Measurements from ENCODE around the gene ATP1B3. TPM values are rescaled to one million over a fixed set of nuclear protein-coding genes. Genes with fewer than 3 reads are reported as not detected.

ATP1B3 gene
- total and polyA plus RNA-seq, 9 of the 15 experiments (the other 6 are each of a cell fraction or from before 2014, with no cell fraction given) = 48.3 to 202 (median 123) TPM

- Histone ChIP-seq H3K79me2 (ENCODE audit: control insufficient read depth, insufficient read depth, low read length) (no peaks in the 10 kb centered on the region), H3K9me3 (replicated peaks; ENCODE audit: control insufficient read depth, insufficient read depth, low read depth, low read length) (no peaks in the 10 kb centered on the region), H2AFZ (ENCODE audit: low read depth, low read length) (no peak overlapping the region), H3K4me3 (no peak overlapping the region), H3K4me1 (replicated peaks in 1 of 2; ENCODE audit: control insufficient read depth in 2 of 2, insufficient read depth in 2 of 2, low read length in 2 of 2) (peaks cover 16 to 25% of the 10 kb centered on the region in 2 experiments; a peak in 4 of 5 replicates), H3K4me2 (ENCODE audit: insufficient read depth, low read length) (no peak overlapping the region), H4K20me1 (replicated peaks; ENCODE audit: control insufficient read depth, insufficient read depth, low read length) (no peaks in the 10 kb centered on the region), H3K36me3 (ENCODE audit: control insufficient read depth, insufficient read depth, low read length) (no peaks in the 10 kb centered on the region), H3K27me3 (ENCODE audit: control insufficient read depth in 2 of 2, insufficient read depth in 2 of 2, low read length in 2 of 2) (no peaks in the 10 kb centered on the region), H3K9me1 (ENCODE audit: control insufficient read depth, insufficient read depth, low read length) (no peaks in the 10 kb centered on the region), H3K9ac (ENCODE audit: insufficient read depth in 1 of 2, low read depth in 2 of 2, low read length in 2 of 2) (no peak overlapping the region), H3K27ac (ENCODE audit: extremely low read depth, low read depth, low read length) (no peak overlapping the region)
- FAIRE-seq (no peak), ATAC-seq (no peak), DNase-seq (ENCODE audit: extremely low read depth in 1 of 4, low spot score in 3 of 4) (no peak)
- BruUV-seq (replicated peaks) = no TSS peak
- 78% methylated on average over 2 of the region's 2 CpGs for WGBS (ENCODE audit: insufficient coverage, low coverage, missing lambda C conversion rate)
- ChIA-PET CTCF (ENCODE audit: low intra/inter-chr PET ratio) (no interaction called here), POLR2A (interaction anchor here (0.6 to 1.4 kb wide), 3 partner anchors 13 to 535 kb away, joined by 3 read pairs; no protein-coding TSS in a partner anchor)
- intact Hi-C loops (cut with micrococcal nuclease) (loop anchor here (5.0 kb wide), 1 partner anchor 38 kb away; no protein-coding TSS in a partner anchor), in situ Hi-C loops (cut with MboI) (no loop called here)
- TF ChIP-seq ZBTB2 (IDR thresholded peaks at IDR 0.05) (no peak), SMARCE1 (IDR thresholded peaks at IDR 0.05) (no peak), ZNF316 (IDR thresholded peaks at IDR 0.05) (no peak), JUNB (CRISPR knock-in tag; conservative IDR thresholded peaks at IDR 0.05) (no peak), MAFK (IDR thresholded peaks at IDR 0.05; ENCODE audit: low read length) (no peak), FOXP4 (CRISPR knock-in tag; IDR thresholded peaks at IDR 0.05; ENCODE audit: borderline replicate concordance) (no peak), ZNF263 (CRISPR knock-in tag; IDR thresholded peaks at IDR 0.05; ENCODE audit: borderline replicate concordance) (no peak), RBM39 (optimal IDR thresholded peaks at IDR 0.05; ENCODE audit: low read depth, low read length) (no peak), ZC3H11A (IDR thresholded peaks at IDR 0.05; ENCODE audit: low read depth, low read length) (no peak), ZNF407 (IDR thresholded peaks at IDR 0.05; ENCODE audit: low read depth) (no peak), ZNF146 (CRISPR knock-in tag; IDR thresholded peaks at IDR 0.05; ENCODE audit: unreplicated experiment) (peak; percentile 89), HMG20B (CRISPR knock-in tag; IDR thresholded peaks at IDR 0.05) (no peak), KDM4B (IDR thresholded peaks at IDR 0.05; ENCODE audit: borderline replicate concordance in 2 of 2, low read depth in 1 of 2) (no peak)
Observed at GRCh38 chr3:141844812-141845211, 31.6 kb upstream of the ATP1B3 start.
